Thoracic aorta (tissue), 2 donors: ENCODE data around the gene GNAZ. TPM values are rescaled to one million over a fixed set of nuclear protein-coding genes. Genes with fewer than 3 reads are reported as not detected.

ENCODE experiments used
- ATAC-seq: fragments of 150-250 bp; one replicate; pipeline ENCODE4 v1.8.0; 2017; ENCODE audit warnings: low read depth; ENCODE audit not compliant: insufficient number of reproducible peaks, low FRiP score
- DNase-seq: peaks from one replicate; pipeline ENCODE4 v3.0.0-alpha.2; 2020; ENCODE audit warnings: low spot score
- H3K27ac ChIP-seq, 2 donors: fragments of 200-600 bp; sonication (generic); 1 replicate in 1 of 2; 2 replicates in 1 of 2; pipeline ENCODE4 v1.5.1; 2016; ENCODE audit warnings: mild to moderate bottlenecking in 2 of 2, moderate library complexity in 2 of 2
- H3K27me3 ChIP-seq: fragments of 200-600 bp; sonication (generic); replicated peaks from 2 replicates; pipeline ENCODE4 v1.6.0; 2016; ENCODE audit warnings: mild to moderate bottlenecking; ENCODE audit not compliant: insufficient read depth
- H3K36me3 ChIP-seq: fragments of 200-600 bp; sonication (generic); one replicate; pipeline ENCODE4 v1.5.1; 2016
- H3K4me1 ChIP-seq, 2 donors: fragments of 200-600 bp; sonication (generic); 1 replicate in 1 of 2; 2 replicates in 1 of 2; pipeline versions ENCODE4 v1.5.1 to v1.6.0; 2016; ENCODE audit warnings: low read depth in 2 of 2, mild to moderate bottlenecking in 1 of 2; ENCODE audit not compliant: control insufficient read depth in 1 of 2
- H3K4me3 ChIP-seq: fragments of 200-600 bp; sonication (generic); 2 replicates; pipeline ENCODE4 v1.5.1; 2016; ENCODE audit warnings: mild to moderate bottlenecking
- H3K9me3 ChIP-seq: fragments of 200-600 bp; sonication (generic); 2 replicates; pipeline ENCODE4 v1.5.1; 2016
- total RNA-seq, 2 donors: library from RNA; depleted of rRNA; stranded (reverse); fragments of >200 nt; gene quantifications; one replicate each; pipeline versions ENCODE4 v1.1.0 to v1.2.3, GENCODE V29; 2016
- TF ChIP-seq, protein P1 (sequence below): fragments of 200-600 bp; sonication (generic); IDR thresholded peaks from one replicate; pipeline ENCODE4 v1.5.1; 2019; ENCODE audit warnings: antibody characterized with exemption

Gene GNAZ
- total RNA-seq, 2 donors from 2014 or later, result 3.9 to 5.4 TPM

DNA sequence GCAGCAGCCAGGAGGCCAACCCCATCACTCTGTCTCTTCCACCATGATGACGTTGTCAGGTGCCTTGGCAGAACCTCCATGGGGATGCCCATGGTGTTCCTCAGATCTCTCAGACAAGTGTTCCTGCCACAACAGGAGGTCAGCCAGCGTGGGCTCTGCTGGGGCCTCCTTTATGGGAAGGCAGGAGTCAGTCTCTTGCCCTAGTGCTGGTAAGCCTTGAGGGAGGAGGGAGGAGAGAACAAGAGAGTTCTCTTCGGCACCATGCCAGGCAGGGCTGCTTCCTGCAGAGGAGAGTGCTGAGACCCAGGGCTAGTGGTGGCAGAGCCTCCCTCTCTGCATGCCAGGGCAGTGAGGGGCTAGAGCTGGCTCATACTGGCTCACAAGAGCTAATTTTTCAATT, 32.5 kb downstream of the GNAZ start:
- Histone ChIP-seq H3K9me3 (no peaks in the 10 kb centered on the region), H3K4me1 (peaks cover 9 to 21% of the 10 kb centered on the region in 2 donors), H3K27me3 (no peaks in the 10 kb centered on the region), H3K27ac (no peak overlapping the region), H3K36me3 (no peaks in the 10 kb centered on the region), H3K4me3 (no peak overlapping the region)
- ATAC-seq (no peak), DNase-seq (no peak)
- TF ChIP-seq, protein P1, sequence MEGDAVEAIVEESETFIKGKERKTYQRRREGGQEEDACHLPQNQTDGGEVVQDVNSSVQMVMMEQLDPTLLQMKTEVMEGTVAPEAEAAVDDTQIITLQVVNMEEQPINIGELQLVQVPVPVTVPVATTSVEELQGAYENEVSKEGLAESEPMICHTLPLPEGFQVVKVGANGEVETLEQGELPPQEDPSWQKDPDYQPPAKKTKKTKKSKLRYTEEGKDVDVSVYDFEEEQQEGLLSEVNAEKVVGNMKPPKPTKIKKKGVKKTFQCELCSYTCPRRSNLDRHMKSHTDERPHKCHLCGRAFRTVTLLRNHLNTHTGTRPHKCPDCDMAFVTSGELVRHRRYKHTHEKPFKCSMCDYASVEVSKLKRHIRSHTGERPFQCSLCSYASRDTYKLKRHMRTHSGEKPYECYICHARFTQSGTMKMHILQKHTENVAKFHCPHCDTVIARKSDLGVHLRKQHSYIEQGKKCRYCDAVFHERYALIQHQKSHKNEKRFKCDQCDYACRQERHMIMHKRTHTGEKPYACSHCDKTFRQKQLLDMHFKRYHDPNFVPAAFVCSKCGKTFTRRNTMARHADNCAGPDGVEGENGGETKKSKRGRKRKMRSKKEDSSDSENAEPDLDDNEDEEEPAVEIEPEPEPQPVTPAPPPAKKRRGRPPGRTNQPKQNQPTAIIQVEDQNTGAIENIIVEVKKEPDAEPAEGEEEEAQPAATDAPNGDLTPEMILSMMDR, result no peak

DNA sequence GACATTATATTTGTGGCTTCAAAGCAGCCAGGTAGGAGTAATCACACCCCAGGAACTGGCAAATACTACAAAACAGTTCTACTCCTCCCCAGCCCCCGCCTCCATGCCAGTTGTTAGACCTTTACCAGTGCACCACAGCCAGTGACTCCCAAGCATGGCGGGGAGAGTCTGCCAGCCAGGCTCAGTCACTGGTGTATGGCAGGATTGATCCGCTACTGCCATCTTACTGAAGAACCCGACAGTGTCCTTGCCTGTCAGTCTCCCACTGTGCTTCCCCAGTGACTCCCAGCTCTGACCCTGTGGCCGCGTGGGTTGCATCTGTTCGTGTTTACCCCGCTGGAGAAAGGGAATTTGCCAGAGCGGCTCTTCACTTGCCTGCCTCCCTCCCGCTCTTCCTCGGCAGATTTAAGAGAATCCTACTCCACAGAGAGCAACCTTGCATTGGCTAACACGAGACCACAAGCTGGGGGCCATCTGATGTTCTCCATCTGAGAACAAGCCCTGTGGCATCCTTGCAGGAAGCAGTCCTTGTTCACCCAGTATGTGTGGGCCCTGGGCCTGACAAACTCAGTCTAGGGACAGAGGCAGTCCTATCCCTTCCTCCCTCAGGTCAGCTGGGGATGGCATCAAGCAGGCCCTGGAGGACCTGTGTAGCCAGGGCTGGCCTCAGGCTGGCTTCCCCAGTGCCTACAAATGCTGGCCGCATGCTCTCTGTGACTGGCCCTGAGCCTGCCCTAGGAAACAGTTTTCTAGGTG, 33.1 kb downstream of the GNAZ start:
- Histone ChIP-seq H3K4me1 (peaks cover 9 to 14% of the 10 kb centered on the region in 2 donors), H3K4me3 (no peak overlapping the region), H3K9me3 (no peaks in the 10 kb centered on the region), H3K27me3 (no peaks in the 10 kb centered on the region), H3K27ac (no peak overlapping the region), H3K36me3 (no peaks in the 10 kb centered on the region)
- TF ChIP-seq, protein P1, result no peak
- ATAC-seq (no peak), DNase-seq (no peak)

- Histone ChIP-seq H3K27ac (no peak overlapping the region), H3K4me1 (peaks cover under 1 to 4% of the 10 kb centered on the region in 2 donors), H3K27me3 (no peaks in the 10 kb centered on the region), H3K4me3 (no peak overlapping the region), H3K36me3 (no peaks in the 10 kb centered on the region), H3K9me3 (no peaks in the 10 kb centered on the region)
- no peak for ATAC-seq
- DNase-seq, result no peak
- TF ChIP-seq, protein P1, result no peak
Measured at GRCh38 chr22:23104187-23104971, 34.1 kb downstream of the GNAZ start.

GRCh38 chr22:23105304-23105703, 35.0 kb downstream of the GNAZ start:
- DNase-seq, result no peak

GRCh38 chr22:23105919-23106318, 35.6 kb downstream of the GNAZ start:
- ATAC-seq (no peak), DNase-seq (no peak)
- no peak overlapping the region for H3K4me3 ChIP-seq
- TF ChIP-seq, protein P1, result no peak
- no peak overlapping the region for H3K27ac ChIP-seq
- no peaks in the 10 kb centered on the region for H3K36me3 ChIP-seq
- no peaks in the 10 kb centered on the region for H3K9me3 ChIP-seq
- no peaks in the 10 kb centered on the region for H3K27me3 ChIP-seq
- H3K4me1 ChIP-seq, result no peaks in the 10 kb centered on the region

More at GRCh38 chr22:23105304-23105703, 35.0 kb downstream of the GNAZ start:
- Histone ChIP-seq H3K9me3 (no peaks in the 10 kb centered on the region), H3K4me1 (no peaks in the 10 kb centered on the region), H3K27me3 (no peaks in the 10 kb centered on the region), H3K36me3 (no peaks in the 10 kb centered on the region), H3K4me3 (no peak overlapping the region), H3K27ac (no peak overlapping the region)
- TF ChIP-seq, protein P1, result no peak
- ATAC-seq, result no peak
